GM19238 (cell line): Measurements from ENCODE around the gene EFHD2.
A peak's percentile ranks its signal among the peaks of the same experiment; 100 is the strongest.
"Not testable (repeated sequence)": the region's sequence is repeated elsewhere in the genome, so short reads cannot be mapped to it uniquely, and the experiment has no call there.

Source experiments
- DNase-seq: peaks from one replicate; pipeline ENCODE4 v3.0.0; 2011; ENCODE audit warnings: low spot score; ENCODE audit not compliant: insufficient read length

The EFHD2 gene

DNA sequence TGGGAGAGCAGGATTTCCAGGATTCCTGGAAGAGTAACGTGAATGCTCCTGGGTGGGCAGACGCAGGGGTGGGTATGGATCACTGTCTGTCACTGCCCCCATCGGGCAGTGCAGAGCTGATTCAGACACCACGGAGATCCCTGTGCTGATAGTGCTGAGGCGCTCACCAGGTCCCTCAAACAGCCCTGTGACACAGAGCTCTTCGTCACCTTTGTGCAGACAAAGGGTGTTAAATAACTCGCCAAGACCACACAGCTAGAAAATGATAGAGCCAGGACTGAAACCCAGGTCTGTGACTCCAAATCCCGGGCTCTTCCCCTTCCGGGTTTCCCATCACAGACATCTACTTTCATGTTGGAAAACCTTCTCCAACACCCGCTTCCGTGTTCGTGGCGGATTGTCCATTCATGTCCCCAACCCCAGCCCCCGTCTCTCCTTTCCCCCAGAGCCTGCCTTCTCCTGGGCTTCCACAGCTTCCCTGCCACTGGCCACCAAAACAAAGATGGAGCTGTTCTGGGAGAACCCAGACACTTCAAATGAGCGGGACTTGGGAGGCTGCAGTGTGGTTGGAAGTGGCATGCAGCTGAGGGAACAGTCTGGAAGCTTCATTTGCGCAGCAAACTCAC, 2.6 kb downstream of the EFHD2 start:
- DNase-seq, result no peak

DNA sequence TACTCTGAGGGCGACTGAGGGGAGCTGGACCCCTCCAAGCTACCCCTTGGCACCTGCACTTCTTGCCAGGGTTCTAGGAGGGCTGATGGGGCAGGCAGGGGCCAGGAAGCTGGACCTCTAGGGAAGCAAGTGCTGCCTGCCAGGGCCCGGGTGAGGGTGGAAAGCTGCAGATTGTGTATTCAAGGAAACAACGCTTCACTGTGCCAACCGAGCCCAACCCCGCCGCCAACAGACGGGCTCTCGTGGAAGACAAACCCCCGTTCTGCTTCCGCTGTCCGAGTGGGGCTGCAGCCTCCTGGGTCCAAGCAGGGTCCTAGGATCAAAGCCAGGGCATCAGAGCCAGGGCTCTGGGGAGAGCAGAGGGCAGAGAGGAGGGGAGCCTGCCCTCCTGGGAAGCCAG, 3.2 kb downstream of the EFHD2 start:
- DNase-seq, result no peak

DNA sequence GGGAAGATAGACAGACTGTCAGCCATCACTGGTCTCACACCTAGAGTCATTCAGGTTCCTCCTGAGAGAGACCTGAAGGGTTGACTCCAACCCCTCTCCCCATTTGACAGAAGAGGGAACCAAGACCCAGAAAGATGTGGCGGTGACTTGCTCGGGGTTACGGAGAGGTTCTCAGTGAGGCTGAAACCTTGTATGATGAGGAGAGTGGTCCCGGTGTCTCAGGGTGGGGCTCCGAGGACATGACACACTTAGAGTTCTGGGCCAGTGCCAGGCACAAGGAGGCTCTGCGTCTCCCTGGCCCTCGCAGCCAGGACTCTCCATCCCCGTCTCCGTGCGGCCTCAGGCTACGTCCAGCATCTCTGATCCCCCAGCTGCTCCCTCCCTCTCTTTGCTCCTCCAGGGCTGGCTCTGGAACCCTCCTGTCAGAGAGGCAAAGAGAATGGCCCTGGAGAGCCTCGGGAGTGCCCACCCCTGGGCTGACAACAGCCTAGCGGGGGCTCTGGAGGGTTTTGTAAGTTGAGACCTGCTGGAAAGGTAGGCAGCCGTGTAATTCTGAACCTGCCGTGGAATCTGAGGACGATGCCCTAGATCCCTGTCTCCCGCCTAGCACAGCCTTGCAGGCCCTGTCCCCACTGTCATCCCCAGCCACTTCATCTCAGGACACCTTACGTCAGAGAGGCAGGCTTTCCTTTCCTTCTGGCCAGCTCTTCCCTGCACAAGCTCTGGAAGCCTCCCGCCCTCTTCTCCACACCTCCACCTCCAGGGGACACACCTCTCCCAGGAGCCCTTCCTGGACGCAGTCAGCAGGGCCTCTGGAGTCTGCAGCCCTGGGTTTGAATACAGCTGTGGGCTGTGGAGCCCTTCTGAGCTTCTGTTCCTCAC, 4.1 kb downstream of the EFHD2 start:
- no peak for DNase-seq

DNA sequence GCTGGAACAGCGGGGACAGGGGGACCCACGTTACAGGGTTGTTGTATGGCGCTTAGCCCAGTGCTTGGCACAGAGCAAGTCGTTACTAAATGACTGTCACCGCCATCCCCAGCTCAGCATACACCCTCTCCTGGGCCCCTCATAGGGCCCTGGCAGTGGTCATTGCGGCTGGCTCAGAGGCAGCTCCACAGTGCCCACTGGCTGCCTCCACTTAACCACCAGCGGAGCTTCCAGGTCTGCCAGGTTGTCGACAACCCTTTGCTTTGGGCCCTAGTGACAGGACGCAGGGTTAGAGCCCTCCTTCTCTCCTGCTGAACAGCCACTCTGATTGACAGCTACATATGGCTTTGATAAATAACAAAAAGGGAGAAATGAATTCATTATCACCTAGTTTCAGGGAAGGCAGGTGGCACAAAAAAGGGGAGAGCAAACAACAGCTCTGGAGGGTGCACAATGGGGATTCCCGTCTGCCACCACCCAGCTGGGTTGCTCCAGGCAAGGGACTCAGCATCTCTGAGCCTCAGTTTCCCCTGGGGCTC, 4.8 kb downstream of the EFHD2 start:
- no peak for DNase-seq

DNA sequence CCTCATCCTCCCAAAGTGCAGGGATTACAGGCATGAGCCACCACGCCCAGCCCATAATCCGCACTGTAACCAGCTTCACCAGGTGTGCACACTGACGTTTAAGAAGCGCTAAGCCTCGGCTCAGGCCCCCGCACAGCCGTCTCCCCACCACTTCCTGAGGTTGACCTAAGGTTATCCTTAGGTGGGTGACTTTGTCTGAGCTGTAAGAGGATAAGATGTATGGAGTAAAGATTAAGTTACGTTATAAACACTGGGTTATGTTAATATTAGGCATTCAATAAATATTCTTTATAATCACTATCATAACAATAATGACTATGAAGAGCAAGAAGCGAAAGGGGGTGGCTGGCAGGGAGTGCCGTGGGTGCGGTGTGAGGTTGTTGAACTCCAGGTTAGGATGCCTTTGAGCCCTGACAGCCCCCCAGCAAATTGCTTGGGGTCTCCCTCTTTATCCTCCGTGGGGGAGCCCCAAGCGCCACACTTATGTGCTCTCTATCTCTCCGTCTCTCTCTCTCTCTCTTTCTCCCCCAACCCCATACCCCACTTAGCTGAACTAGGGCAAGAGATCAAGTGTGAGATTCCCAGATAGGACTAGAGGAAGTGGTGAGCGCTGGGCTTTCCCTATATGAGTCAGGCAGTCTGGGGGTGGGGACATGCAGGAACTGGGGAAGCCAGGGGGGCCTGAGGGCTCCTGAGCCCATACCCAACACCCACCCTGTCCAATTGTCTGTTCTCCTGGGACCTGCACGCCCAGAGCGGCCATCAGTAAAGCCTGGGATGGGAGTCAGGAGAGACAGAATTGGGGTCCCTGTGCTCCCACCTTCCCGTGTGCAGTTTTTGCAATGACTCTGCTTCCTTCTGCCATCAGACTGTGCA, 7.6 kb downstream of the EFHD2 start:
- DNase-seq, result peak; percentile 58

DNA sequence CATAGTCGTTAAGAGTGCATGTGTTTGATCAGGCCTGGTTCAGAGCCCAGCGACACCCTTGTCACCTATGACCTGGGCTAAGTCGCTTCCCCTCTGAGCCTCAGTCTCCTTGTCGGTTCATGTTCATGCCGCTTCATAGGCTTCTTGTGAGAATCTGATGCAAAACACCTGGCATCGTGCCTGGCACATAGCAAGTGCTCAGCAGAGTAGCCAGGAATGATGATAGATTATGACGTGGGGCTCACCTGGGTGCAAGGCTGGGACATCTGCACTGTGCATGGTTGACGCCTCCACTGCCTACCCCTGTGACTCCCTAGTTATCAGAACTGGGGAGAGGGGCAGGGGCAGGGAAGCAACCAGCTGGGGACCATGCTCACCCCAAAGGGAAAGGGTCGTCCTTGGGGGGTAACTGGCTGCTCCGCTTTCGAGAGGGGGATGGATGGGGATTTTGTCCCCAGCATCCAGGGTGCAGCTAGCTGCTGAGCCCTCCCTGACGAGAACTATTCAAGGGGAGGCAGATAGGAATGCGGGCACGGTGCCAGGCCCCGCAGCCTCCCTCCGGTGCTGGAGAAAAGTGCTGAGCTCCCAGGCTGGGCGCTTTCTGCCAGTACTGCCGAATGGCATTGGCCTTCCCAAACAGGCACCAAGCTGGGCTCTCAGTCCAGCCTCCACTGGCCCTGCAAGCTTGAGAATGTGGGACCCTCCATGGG, 9.3 kb downstream of the EFHD2 start:
- no peak for DNase-seq

DNA sequence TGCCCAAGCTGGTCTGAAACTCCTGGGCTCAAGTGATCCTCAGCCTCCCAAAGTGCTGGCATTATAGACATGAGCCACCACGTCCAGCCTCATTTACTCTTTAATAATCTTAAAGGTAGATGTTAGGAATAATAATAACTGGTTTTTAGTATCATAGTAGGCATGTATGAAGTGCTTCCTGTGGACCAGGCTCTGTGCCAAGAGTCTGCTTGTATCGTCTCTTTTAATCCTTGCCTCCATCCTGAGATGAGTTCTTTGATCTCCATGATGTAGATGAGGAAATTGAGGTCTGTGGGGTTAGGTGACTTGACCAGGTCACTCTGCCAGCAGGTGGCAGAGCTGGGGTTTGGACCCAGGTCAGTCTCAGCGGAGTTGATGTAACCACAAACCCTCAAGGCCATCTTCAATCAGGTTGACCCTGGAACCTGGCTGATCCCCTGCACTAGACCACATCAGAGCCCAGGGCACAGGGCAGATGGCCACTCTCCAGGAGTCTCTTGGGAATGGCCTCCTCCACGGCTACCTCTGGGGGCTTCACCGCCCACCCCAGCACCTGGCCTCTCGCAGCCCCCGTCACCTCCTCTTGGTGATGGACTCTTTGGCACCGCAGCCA, 11.3 kb downstream of the EFHD2 start:
- DNase-seq, result no peak

DNA sequence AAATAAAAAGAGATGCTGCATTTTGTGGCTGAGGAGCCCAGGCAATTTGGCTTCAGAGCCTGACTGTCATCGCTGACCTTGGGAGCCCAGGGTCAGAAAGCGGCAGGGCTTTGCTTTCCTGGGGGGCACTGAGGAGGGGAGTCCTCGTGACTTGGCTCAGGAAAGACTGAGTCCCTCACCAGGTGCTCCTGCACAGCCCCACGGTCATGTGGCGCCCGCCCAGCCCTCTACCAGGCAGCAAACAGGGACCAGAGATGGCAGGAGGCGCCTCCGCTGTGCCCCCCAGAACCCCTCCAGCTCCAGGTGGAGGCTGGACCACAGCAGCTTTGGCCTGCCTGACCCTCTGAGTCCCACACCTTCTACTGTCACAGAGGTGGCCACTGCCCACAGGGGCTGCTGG, 13.2 kb downstream of the EFHD2 start:
- no peak for DNase-seq

DNA sequence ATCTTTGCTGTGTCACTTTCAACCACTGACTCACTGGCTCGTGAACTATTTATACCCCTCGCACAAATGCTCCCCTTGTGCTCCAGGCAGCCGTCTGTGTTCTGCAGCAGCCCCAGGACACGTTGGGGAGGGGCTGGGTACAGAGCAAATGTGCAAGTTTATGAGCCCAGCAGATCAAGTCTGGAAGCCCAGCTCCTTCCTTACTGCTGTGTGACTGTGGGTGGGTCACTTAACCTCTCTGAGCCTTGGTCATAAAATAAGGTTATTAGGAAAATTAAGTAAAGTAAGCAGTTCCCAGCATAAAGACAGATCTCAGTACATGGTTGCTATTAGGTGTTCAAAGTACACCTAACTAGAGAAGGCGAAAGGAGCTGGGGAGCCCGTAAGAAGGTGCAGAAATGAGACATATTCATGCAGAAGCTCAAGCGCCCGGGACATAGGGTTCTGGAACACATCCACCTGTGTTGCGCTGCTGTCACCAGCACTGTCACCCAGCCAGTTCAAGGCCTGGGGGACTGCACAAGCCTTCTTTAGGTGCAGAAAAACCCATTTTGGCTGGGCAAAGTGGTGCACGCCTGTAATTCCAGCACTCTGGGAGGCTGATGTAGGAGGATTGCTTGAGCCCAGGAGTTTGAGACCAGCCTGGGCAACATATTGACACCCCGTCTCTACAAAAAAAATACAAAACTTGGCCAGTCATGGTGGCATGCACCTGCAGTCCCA, 13.8 kb downstream of the EFHD2 start:
- no peak for DNase-seq

DNA sequence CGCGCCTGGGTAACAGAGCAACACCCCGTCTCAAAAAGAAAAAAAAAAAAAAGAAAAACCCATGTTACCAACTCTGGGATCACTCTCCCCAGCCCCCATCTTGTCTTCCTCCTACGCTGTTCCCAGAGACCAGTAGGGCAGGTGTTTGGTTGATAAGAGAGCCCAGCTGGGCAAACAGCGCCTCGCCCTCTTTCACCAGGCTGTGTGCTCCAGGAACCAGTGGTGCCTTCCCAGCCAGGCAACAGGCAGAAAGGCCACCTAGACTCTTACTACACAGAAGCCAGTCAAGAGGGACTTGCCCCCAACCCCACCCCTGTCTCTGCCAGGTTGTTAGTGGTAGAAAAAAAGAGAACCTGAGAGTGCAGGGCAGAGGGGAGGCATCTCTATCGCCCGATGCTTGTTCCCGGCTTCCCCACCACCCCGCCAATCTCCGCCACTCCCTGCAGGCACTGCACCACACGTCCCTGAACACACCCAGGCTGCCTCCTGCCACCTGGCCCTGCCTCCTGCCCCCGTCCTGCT, 14.5 kb downstream of the EFHD2 start:
- DNase-seq, result no peak

DNA sequence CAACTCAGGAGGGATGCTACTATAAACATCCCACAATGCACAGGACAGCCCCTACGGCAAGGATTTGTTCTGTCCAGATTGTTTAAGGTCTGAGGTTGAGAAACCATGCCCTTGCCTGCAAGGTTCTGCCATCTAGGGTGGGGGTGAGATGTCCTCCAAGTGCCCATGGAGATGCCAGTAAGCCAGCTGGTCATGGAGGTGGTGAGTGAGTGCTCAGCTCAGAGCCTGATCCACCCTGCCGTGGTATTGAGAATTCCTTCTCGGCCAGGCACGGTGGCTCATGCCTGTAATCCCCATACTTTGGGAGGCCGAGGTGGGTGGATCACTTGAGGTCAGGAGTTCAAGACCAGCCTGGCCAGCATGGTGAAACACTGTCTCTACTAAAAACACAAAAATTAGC, 15.3 kb downstream of the EFHD2 start:
- no peak for DNase-seq

DNA sequence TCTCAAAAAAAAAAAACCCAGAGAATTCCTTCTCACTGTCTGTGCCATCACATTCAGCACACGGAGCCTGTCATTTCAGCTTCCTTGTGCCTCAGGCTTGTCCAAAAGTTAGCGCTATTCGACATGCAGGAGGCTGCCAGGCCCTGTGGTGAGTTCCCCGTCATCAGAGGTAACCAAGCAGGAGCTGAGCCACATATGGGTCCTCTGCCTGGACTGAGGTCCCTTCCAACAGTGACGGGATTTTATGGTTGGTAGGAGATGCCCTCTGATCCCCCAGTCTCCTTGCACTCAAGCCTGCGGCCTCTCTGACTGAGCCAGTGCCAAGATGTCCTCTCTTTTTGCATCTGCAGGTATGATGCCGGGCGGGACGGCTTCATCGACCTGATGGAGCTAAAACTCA, 15.8 kb downstream of the EFHD2 start:
- DNase-seq, result no peak

DNA sequence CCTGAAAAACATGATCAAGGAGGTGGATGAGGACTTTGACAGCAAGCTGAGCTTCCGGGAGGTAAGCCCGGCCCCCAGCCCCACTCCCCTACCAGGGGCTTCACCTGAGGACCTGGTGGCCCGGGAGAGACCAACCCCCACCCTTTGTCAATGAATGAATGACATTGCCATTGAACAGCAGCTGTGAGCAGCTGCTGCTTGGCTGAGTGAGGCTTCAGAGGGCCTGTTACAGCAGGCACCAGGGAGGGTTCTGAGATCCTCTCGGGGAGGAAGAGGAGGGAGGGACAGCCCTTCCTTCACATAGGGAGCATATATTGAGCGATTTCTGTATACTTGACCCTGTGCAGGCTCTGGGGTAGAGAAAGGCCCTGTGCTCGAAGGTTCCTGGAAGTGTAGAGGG, 16.3 kb downstream of the EFHD2 start:
- DNase-seq, result no peak

DNA sequence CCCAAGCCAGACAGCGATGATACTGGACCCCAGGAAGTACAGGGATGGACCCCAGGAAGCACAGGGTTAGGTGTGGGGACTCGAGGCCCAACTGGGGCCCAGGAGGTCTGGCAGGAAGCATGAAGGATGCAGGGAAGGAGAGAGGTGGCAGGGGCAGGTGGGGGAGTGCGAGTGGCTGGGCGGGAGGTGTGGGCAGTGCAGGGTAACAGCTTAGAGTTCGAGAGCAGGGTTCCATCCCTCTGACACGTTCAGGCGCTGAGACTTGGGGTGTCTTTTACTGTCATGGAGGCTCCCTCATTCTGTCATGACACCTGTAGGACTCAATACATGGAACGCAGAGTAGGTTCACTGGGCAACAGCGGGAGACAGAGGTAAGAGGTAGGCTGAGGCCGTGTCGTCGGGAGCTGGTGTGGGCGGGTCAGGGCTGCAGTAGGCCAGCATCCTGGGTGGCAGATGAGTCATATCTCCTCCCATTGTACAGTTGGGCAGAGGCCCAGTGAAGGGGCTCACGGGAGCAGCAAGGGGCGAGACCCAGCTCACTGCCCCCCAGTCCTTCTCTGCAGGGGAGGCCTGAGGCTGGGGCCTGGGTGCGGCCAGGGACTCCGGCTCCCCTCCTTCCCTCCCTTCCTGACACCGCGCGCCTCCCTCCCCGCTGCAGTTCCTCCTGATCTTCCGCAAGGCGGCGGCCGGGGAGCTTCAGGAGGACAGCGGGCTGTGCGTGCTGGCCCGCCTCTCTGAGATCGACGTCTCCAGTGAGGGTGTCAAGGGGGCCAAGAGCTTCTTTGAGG, 17.0 kb downstream of the EFHD2 start:
- no peak for DNase-seq

DNA sequence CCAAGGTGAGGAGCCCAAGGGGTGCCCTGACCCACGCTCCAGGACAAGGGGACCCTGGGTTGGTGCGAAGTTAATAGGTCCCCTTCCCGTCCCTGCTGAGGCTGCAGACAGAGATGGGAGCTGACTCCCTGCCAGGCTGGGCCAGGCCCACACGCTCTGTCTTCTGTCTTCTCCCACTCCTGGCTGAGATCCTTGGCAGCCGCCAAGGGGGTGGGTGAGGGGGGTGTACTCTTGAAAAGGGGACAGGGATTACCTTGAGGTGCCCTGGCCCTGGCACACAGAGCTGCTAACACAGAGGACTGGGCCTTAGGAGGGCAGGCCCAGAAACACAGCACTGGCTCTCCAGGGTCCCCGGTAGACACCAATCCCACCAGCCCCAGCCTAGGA, 17.6 kb downstream of the EFHD2 start:
- DNase-seq, result no peak

DNA sequence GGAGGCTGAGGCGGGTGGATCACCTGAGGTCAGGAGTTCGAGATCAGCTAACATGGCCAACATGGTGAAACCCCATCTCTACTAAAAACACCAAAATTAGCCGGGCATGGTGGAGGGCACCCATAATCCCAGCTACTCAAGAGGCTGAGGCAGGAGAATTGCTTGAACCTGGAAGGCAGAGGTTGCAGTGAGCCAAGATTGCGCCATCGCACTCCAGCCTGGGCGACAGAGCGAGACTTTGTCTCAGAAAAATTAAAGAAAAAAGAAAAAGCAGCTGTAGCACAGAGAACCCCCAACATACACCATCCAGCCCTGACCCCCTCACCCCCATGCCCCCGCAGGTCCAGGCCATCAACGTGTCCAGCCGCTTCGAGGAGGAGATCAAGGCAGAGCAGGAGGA, 18.6 kb downstream of the EFHD2 start:
- not testable (repeated sequence) for DNase-seq

DNA sequence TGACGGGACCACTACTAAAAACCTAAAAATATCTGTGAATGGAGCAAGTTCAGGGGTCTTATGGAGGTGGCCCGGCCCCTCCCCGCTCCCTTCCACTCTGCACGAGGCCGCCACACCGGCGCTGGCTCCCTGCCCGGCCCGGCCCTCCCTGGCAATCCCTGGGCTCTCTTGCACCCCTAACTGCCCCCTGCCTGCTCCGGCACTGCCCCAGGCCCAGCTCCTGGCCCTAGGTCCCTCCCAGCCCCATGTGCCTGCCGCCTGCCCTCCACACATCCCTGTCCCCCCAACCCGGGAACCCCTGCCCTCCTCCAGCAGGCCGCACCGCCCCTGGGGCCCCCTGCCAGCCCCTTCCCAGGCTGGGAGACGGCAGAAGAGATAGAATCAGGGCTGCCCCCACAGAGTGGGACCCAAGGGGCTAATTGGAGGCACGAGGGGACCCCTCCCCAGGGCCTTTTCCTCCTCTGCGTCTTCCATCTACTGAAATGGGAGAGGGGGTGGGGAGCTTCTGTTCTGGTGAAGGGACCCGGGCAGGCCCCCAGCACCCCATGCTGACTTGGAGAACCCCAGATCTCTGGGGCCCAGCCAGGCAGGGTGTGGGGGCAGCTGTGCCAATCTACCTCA, 19.2 kb downstream of the EFHD2 start:
- DNase-seq, result no peak

DNA sequence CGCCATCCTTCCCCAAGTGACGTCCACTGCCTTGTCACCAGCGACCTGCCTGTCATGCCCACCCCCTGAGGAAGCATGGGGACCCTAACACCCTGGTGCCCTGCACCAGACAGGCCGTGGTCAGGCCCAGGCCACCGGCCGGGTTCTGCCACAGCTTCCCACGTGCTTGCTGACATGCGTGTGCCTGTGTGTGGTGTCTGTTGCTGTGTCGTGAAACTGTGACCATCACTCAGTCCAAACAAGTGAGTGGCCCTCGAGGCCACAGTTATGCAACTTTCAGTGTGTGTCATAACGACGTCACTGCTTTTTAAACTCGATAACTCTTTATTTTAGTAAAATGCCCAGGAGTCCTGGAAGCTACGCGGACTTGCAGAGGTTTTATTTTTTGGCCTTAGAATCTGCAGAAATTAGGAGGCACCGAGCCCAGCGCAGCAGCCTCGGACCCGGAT, 20.0 kb downstream of the EFHD2 start:
- no peak for DNase-seq
